Measurements from ENCODE around the gene PSMG1. TPM values are rescaled to one million over a fixed set of nuclear protein-coding genes. Genes with fewer than 3 reads are reported as not detected.
"Not testable (repeated sequence)": the region's sequence is repeated elsewhere in the genome, so short reads cannot be mapped to it uniquely, and the experiment has no call there.

Gene PSMG1
- 86.1 and 89.8 TPM in 2 replicates for total RNA-seq

- peak; percentile 74 for DNase-seq (ENCODE audit: low read depth, low spot score)
Measured at GRCh38 chr21:39183272-39184049, at the start of gene PSMG1. TSS of gene PSMG1 (minus strand) at chr21:39183451. CDS start at chr21:39183385, 66 bp downstream.

GRCh38 chr21:39232861-39233291 is 49.6 kb upstream of the PSMG1 start:
- no peak for DNase-seq (ENCODE audit: low read depth, low spot score)

DNA sequence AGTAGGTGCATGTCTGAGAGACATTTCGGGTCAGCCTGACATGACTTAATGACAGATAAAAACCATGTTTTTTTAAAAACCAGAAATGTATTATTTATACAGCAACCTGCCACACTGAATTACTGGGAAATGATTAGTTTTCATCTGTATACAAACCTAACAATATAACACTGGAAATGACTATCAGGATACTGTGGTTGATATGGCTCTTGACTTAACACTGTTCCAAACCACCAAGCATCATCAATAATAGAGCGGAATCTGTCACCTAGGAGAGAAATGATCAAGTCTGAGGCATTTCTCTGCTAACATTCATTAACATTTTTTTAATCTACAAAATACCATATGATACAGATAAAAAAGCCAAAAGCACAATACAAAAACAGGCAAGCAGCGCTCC is 41.7 kb upstream of the PSMG1 start:
- no peak for DNase-seq (ENCODE audit: low read depth, low spot score)

DNA sequence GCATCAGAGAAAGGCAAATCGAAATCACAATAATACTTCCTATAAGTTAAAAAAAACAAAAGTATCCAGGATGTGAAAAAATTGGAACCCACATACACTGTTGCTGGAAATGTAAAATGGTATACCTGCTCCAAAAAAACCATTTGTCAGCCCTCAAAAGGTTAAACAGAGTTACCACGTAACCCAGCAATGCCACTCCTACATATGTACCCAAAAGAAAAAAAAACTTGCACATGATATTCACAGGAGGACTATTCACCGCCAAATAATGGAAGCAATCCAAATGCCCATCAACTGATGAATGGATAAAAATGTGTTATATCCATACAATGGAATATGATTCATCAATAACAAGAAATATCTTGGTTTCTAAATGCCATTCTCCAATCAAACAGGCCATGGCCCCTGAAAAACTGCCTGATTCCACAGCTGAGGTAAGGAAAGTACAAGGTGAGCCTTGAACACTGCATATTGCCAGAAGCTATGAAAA is 38.8 kb upstream of the PSMG1 start:
- no peak for DNase-seq (ENCODE audit: low read depth, low spot score)

GRCh38 chr21:39221282-39221996 is 38.2 kb upstream of the PSMG1 start:
- no peak for DNase-seq (ENCODE audit: low read depth, low spot score)

GRCh38 chr21:39220875-39221274 is 37.6 kb upstream of the PSMG1 start:
- DNase-seq (ENCODE audit: low read depth, low spot score): not testable (repeated sequence)

DNA sequence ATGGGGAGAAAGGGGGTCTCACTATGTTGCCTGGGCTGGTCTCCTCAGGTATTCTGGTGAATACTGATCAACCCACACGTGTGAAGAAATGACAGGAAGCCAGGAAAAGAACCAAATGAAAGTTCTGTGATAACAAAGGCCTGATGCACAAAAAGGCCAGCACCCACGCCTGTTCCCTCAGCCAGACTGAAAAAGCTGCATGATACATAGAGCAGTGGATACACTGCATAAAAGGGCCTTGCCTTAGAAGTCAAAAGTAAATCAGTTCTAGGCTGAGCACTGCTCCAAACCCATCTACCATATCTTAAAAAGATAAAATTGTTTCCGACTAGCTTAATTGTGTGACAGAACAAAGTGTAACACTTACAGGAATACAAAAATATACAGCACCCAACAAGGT is 36.9 kb upstream of the PSMG1 start:
- DNase-seq (ENCODE audit: low read depth, low spot score): no peak

GRCh38 chr21:39218082-39218409 is 34.8 kb upstream of the PSMG1 start:
- no peak for DNase-seq (ENCODE audit: low read depth, low spot score)

DNA sequence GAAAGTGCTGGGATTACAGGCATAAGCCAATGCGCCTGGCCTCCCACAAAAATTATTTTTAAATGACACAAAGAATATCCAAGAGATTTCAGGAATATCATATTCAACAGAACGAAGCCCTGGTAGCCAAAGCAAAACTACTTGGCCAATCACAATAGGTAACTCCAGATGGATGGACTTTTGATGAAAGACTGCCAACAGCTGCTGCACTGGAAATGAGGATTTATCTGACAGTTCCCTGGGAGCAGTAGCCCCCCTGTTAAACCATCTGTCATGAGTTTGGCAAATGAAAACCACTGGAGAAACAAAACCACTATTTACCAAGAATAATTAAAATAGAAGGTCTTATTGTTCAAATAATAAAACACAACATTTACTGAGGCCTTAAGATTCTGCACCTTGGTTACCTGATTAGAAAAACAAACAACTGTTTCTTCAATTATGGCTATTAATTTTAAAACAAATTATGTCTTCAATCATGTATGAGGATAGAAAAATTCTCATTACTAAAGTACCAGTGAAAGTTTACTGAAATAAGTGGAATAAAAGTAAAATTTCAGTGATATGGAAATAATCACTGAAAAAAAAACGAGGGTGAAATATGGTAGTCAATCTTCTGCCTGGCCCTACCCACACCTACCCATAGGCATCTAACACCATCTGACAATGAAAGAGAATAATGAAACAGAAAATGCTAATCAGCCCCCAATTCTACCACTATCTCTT is 34.3 kb upstream of the PSMG1 start:
- DNase-seq (ENCODE audit: low read depth, low spot score): no peak

- DNase-seq (ENCODE audit: low read depth, low spot score): no peak
Measured at GRCh38 chr21:39216290-39216689, 33.0 kb upstream of the PSMG1 start.

DNA sequence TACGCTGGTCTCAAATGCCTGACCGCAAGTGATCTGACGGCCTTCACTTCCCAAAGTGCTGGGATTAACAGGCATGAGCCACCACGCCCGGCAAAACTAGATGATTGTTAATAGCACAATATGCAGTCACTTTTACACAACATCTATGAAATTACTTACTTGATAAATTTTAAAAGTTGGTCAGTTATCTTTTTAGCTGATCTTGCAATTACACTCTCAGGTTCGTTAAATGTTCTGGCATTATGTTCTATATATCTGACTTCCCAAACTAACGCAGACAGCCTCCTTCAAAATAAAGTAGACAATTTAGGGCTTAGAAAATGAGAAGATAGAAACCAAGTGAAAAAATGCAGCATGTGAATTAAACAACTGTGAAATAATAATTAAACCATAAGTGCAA is 31.8 kb upstream of the PSMG1 start:
- DNase-seq (ENCODE audit: low read depth, low spot score): no peak

DNA sequence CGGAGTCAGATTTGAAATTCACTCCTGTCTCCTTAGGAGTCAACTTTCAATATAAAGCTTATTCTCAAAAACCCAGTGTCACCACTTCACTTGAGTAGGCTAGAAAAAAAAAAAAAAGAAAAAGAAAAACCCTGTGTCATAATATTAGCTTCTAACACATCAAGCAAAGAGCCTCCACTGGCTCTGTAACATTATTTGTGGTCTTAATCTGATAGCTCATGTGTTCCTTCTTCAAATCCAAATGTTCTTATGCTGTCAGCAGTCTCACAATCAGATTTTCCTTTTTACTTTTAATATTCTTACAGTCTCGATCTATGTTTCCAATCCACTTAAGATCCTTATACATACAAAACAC is 26.1 kb upstream of the PSMG1 start:
- DNase-seq (ENCODE audit: low read depth, low spot score): no peak

DNA sequence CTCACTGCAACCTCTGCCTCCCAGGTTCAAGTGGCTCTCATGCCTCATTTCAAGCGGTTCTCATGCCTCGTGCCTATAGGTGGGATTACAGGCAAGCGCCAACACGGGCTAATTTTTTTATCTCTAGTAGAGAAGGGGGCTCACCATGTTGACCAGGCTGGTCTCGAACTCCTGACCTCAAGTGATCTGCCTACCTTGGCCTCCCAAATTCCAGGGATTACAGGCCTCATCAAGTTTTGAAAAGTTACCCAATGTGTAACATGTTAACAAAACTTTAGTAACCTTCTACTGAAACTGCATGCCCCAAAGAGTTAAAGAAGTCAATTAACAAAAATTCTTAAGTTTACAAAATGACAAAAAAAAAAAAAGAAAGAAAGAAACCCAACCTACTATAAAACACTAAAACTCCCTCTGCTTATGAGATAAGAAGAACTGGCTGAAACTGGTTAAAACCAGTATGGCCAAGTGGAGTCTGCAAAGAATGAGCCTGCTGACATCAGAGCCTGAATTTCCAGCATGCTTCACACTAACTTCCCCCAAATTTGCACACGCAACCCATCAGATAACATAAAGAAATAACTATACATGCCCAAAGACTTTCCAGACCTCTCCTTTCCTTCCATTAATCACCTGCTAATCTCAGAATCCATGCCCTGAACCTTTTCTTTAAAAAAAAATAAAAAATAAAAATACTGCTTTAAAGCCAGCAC is 25.5 kb upstream of the PSMG1 start:
- no peak for DNase-seq (ENCODE audit: low read depth, low spot score)

- no peak for DNase-seq (ENCODE audit: low read depth, low spot score)
Measured at GRCh38 chr21:39204134-39204533, 20.9 kb upstream of the PSMG1 start.

GRCh38 chr21:39198800-39199199 is 15.5 kb upstream of the PSMG1 start:
- no peak for DNase-seq (ENCODE audit: low read depth, low spot score)

DNA sequence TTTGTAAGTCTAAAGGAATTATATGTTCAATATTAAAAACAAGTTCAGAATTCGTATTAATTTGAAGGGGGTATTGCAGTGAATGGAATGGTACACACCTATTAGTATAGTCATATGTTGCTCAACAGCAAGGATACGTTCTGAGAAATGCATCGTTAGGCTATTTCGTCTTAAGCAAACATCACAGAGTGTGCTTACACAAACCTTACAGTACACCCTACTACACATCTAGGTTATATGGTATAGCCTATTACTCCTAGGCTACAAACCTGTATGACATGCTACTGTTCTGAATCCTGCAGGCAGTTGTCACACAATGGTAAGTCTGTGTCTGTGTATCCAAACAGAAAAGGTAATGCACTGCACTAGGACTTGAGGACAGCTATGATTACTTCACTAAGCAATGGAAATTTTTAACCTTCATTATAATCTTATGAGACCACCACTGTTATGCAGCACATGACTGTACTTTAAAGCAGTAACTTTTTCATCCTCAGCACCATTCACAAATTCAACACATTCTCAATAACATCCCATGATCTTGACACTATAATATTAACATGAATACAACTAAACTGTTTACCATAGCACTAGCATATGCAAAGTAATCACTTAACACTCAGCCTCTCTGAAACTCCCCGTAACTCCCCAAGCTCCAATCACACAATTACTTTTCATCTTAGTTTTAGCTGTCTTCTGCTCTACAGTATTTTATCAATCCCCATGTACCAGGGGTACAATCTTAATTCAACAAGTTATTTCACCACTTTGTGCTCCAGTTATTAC is 14.4 kb upstream of the PSMG1 start:
- DNase-seq (ENCODE audit: low read depth, low spot score): no peak

GRCh38 chr21:39196838-39197237 is 13.6 kb upstream of the PSMG1 start:
- DNase-seq (ENCODE audit: low read depth, low spot score): no peak

DNA sequence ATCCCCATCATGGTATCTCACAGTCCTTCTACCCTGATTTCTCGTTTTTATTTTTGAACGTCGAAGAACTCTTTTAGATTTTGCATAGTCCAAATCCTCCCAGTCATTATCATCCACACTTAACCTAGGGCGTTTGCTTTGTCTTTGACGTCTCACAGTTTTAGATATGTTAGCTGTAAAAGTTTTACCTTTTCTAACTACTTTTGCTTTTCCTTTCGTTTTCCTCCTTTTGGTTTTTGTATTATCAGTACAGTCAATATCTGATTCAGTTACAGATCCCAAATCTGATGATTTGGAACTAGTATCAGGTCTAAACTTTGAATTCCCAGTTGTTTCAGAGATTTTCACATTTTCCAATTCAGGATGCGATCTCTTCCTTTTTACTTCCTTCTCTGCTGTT is 13.1 kb upstream of the PSMG1 start:
- DNase-seq (ENCODE audit: low read depth, low spot score): no peak

DNA sequence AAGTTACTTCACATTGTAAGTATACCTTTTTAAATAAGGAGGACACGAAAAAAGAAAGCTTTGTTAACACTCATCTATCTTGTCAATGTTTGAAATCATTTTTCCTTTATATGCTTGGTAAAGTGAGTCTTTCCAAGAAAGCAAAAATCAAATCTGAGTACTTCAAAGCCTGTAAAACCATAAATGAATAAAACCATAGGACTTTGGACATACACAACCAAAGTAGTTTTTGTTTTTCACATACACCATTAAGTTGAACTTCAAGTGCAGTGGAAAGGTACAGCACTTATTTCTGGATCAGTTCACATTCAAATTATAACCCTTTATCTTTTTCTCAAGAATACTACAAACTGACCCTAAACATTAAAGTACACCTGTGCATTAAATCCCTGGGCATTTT is 10.1 kb upstream of the PSMG1 start:
- DNase-seq (ENCODE audit: low read depth, low spot score): no peak

GRCh38 chr21:39189857-39190604 is 6.8 kb upstream of the PSMG1 start:
- DNase-seq (ENCODE audit: low read depth, low spot score): no peak
